ENCODE results near the gene CCT2.
"Not testable (repeated sequence)": the region's sequence is repeated elsewhere in the genome, so short reads cannot be mapped to it uniquely, and the experiment has no call there.

The CCT2 gene

GRCh38 chr12:69570000-69570516, 15.2 kb upstream of the CCT2 start:
- no peak for TF ChIP-seq ZNF274 (IDR thresholded peaks at IDR 0.05; ENCODE audit: low read depth, low read length)
- H3K4me3 ChIP-seq (ENCODE audit: low read length), result no peak overlapping the region

GRCh38 chr12:69570545-69571399, 14.5 kb upstream of the CCT2 start:
- H3K4me3 ChIP-seq (ENCODE audit: low read length), result no peak overlapping the region

DNA sequence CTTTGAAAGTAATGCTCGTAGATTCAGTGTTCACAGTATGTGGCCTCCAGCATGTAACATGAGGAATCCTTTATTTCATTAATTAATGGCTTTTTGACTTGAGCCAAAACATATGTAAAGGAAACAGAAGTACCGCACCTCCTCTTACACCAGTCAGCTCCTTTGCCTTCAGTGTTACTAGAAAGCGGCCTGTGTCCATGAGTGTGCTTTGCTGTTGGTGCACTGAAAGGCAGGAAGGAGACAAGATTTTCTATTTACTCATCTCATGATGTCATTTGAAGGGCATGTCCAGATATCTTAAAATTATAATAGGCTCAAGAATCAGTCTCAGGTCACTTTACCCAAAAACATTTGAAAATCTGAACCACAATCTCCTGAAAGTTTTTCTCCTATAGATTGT, 9.9 kb upstream of the CCT2 start:
- H3K4me3 ChIP-seq (ENCODE audit: low read length), result no peak overlapping the region
- TF ChIP-seq ZNF274 (IDR thresholded peaks at IDR 0.05; ENCODE audit: low read depth, low read length), result no peak

More at GRCh38 chr12:69570545-69571399, 14.5 kb upstream of the CCT2 start:
- TF ChIP-seq ZNF274 (IDR thresholded peaks at IDR 0.05; ENCODE audit: low read depth, low read length), result no peak

DNA sequence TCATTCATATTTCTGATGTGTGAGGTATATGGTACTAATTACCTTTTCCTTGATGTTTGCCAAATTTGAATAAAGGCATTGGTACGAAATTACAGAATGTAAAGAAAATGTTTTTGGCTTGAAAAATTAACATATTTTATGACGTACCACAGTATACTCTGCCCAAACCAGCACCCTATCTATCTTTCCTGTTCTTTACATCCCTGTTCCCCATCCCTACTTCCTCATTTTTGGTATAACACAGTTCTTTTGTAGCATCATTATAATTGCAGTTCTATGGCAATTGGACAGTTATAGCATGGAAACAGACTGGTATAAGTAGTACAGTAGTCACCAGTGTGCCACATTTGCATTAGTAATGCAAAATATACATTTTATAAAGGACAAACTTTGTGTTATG, 7.0 kb upstream of the CCT2 start:
- no peak overlapping the region for H3K4me3 ChIP-seq (ENCODE audit: low read length)
- TF ChIP-seq ZNF274 (IDR thresholded peaks at IDR 0.05; ENCODE audit: low read depth, low read length), result no peak

GRCh38 chr12:69579029-69579428, 6.2 kb upstream of the CCT2 start:
- no peak overlapping the region for H3K4me3 ChIP-seq (ENCODE audit: low read length)
- TF ChIP-seq ZNF274 (IDR thresholded peaks at IDR 0.05; ENCODE audit: low read depth, low read length), result no peak

DNA sequence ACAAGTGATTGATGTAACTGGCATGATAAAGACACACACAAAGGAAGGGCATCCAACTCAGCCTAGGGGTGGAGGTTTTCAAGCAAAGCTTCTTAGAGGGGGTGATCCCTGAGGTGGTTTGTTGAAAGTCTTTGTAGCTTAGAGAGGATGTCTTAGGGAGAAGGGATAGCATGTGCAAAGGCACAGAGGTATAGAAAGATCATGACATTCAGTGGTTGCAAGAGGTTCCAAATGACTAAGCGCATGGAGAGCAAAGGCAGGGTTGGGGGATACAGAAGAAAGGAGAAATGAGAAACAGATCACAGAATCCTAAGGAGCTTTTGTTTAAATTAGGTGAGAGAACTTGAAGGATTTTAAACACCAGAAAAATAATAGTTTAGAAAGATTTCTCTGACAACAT, 5.2 kb upstream of the CCT2 start:
- H3K4me3 ChIP-seq (ENCODE audit: low read length), result no peak overlapping the region
- TF ChIP-seq ZNF274 (IDR thresholded peaks at IDR 0.05; ENCODE audit: low read depth, low read length), result no peak

GRCh38 chr12:69583203-69583602, 2.1 kb upstream of the CCT2 start:
- TF ChIP-seq ZNF274 (IDR thresholded peaks at IDR 0.05; ENCODE audit: low read depth, low read length), result no peak
- H3K4me3 ChIP-seq (ENCODE audit: low read length), result no peak overlapping the region

- H3K4me3 ChIP-seq (ENCODE audit: low read length), result no peak overlapping the region
- no peak for TF ChIP-seq ZNF274 (IDR thresholded peaks at IDR 0.05; ENCODE audit: low read depth, low read length)
Observed at GRCh38 chr12:69588527-69588926, 3.3 kb downstream of the CCT2 start.

DNA sequence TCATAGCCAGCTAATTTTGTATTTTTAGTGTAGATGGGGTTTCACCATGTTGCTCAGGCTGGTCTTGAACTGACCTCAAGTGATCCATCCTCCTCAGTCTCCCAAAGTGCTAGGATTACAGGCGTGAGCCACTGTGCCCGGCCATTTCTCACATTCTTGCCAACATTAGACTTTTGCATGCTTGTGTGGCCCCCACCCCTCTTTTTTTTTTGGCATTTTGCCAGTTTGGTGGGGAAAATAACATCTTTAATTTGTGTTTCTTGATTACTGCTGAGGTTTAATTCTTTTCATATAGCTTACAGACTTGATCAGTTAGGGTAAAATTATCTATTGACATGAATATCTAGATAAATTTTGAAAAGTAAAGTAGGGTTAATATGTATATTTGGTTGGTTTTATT, 3.8 kb downstream of the CCT2 start:
- no peak for TF ChIP-seq ZNF274 (IDR thresholded peaks at IDR 0.05; ENCODE audit: low read depth, low read length)
- no peak overlapping the region for H3K4me3 ChIP-seq (ENCODE audit: low read length)

DNA sequence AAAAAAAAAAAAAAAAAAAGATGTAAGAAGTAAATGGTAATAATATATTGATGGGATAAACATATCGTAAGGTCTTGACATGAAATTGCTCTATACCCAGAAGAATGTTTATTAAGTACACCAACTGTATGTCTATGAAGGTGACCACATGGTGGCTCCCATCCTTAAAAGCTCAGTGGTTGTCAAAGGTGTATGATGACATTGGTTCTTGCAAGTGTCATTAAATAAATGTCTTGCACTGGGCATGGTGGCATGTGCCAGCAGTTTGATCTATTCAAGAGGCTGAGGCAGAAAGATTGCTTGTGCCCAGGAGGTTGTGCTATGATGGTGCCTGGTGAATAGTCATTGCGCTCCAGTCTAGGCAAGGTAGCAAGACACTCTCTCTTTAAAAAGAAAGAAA, 10.4 kb downstream of the CCT2 start:
- no peak for TF ChIP-seq ZNF274 (IDR thresholded peaks at IDR 0.05; ENCODE audit: low read depth, low read length)
- H3K4me3 ChIP-seq (ENCODE audit: low read length), result no peak overlapping the region

DNA sequence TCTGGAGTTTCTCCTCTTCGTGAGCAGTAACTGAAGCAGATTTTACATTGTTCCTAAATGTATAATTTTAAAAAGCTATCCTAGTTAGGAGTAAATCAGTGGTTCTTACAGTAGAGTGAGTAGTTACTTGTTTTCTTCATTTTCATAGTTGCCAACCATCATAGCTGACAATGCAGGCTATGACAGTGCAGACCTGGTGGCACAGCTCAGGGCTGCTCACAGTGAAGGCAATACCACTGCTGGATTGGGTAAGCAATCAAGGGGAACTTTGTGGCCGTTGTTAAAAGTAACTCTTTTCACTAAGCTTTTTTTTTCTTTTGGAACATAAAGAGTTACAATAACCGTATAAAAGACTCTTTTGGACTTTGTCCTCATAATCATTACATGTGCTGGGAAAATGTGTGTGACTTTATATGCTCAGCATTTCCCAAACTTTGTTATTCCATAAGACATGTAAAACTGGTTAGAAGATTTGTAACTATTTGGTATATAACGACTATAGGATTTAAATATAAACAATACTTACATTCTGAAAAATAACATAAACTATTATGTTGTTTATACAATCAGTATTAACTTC, 13.0 kb downstream of the CCT2 start:
- H3K4me3 ChIP-seq (ENCODE audit: low read length), result no peak overlapping the region
- TF ChIP-seq ZNF274 (IDR thresholded peaks at IDR 0.05; ENCODE audit: low read depth, low read length), result no peak

DNA sequence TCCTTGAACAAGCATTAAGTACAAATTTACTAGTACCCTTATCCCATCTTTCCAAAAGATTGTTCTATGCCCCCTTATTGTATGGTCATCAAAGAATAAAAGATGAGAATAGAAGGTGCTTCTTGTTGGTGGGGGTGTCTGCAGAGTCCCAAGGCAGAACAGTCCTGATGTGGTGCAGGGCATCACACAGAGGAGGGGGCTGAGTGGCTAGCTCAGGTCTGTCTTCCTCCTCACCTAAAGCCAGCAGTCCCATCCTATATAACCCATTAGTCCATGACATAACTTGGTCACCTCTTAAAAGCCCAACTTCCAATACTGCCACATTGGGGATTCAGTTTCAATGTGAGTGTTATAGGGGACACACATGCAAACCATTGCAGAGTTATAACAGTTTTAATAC, 15.5 kb downstream of the CCT2 start:
- no peak overlapping the region for H3K4me3 ChIP-seq (ENCODE audit: low read length)
- no peak for TF ChIP-seq ZNF274 (IDR thresholded peaks at IDR 0.05; ENCODE audit: low read depth, low read length)

DNA sequence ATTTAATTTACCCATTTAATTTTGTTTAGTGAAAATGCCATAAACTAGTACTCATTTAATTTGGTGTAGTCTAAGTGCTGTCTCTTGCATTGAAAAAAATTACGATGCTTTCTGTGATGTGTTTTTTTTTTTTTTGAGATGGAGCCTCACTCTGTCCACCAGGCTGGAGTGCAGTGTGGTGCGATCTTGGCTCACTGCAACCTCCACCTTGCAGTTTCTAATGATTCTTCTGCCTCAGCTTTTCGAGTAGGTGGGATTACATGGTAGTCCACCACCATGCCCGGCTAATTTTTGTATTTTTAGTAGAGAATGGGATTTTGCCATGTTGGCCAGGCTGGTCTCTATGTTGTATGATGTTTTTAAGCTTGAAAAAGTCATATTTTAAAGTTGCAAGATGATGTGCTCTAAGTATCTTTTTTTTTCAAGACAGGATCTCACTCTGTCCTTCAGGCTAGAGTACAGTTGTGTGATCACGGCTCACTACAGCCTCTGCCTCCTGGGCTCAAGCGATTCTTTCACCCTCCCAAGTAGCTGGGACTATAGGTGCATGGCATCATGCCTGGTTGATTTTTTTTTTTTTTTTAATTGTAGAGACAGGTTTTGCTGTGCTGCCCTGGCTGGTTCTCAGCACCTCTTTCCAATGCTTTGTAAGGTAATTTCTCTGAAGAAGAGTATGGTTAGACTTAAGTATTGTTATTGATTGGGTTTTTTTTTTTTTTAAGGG, 16.9 kb downstream of the CCT2 start:
- H3K4me3 ChIP-seq (ENCODE audit: low read length), result no peak overlapping the region
- no peak for TF ChIP-seq ZNF274 (IDR thresholded peaks at IDR 0.05; ENCODE audit: low read depth, low read length)

DNA sequence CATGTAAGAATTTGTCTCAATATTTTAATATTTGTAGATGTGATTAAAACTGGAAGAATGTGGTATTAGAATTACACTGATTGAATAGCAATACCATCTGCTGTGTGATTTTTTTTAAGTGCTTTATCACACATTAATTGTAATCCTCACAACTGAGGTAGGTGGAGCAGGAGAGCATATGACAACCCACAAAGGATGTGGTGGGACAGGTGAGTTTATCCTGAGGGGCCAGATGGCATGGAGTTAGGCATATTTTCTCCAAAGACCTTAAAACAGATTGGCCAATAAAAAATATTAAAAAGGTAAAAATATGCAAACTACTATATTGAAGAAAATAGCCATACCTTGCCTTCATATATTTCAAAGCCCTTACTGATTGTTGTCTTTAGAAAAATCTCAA, 17.7 kb downstream of the CCT2 start:
- no peak for TF ChIP-seq ZNF274 (IDR thresholded peaks at IDR 0.05; ENCODE audit: low read depth, low read length)
- no peak overlapping the region for H3K4me3 ChIP-seq (ENCODE audit: low read length)

DNA sequence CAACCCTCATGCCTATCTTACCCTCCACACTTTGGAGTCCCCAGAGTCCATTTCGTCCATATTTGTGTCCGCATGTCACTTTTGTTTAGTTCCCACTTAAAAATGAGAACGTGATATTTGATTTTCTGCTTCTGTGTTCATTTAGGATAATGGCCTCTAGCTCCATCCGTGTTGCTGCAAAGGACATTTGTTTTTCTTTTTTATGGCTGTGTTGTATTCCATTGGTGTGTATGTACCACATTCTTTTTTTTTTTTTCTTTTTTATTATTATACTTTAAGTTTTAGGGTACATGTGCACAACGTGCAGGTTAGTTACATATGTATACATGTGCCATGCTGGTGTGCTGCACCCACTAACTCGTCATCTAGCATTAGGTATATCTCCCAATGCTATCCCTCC, 18.3 kb downstream of the CCT2 start:
- not testable (repeated sequence) for H3K4me3 ChIP-seq (ENCODE audit: low read length)

GRCh38 chr12:69604275-69604674, 19.0 kb downstream of the CCT2 start:
- not testable (repeated sequence) for H3K4me3 ChIP-seq (ENCODE audit: low read length)
